Mesenchymal stem cell (in vitro differentiated cells and primary cell): ENCODE measurements around the gene SLC7A9.
"Not testable (repeated sequence)": the region's sequence is repeated elsewhere in the genome, so short reads cannot be mapped to it uniquely, and the experiment has no call there.

Source experiments
- DNase-seq: peaks from one replicate; pipeline ENCODE4 v3.0.0-alpha.2; 2013
- H2AFZ ChIP-seq: one replicate; pipeline ENCODE4 v1.6.1; 2013; ENCODE audit warnings: low read depth, mild to moderate bottlenecking, control low read depth, inconsistent platforms, low read length, moderate library complexity
- H2AK5ac ChIP-seq: 2 replicates; pipeline ENCODE4 v1.6.1; 2013; ENCODE audit warnings: low read length, moderate library complexity, mild to moderate bottlenecking, inconsistent platforms; ENCODE audit not compliant: severe bottlenecking
- H2BK120ac ChIP-seq: one replicate; pipeline ENCODE4 v1.6.1; 2013; ENCODE audit warnings: low read depth, mild to moderate bottlenecking, inconsistent platforms, low read length, moderate library complexity
- H2BK12ac ChIP-seq, 2 experiments: one replicate each; pipeline ENCODE4 v1.6.1; 2013; ENCODE audit warnings: inconsistent platforms in 2 of 2, low read length in 2 of 2, mild to moderate bottlenecking in 2 of 2, moderate library complexity in 2 of 2, control low read depth in 1 of 2
- H2BK15ac ChIP-seq: one replicate; pipeline ENCODE4 v1.6.1; 2013; ENCODE audit warnings: mild to moderate bottlenecking, low read depth, inconsistent platforms; ENCODE audit not compliant: poor library complexity, severe bottlenecking
- H2BK5ac ChIP-seq: 2 replicates; pipeline ENCODE4 v1.6.1; 2013; ENCODE audit warnings: low read depth, mild to moderate bottlenecking, low read length, control low read depth, inconsistent platforms; ENCODE audit not compliant: poor library complexity, severe bottlenecking
- H3K14ac ChIP-seq, 2 experiments: one replicate each; pipeline ENCODE4 v1.6.1; 2013; ENCODE audit warnings: inconsistent platforms in 2 of 2, low read length in 2 of 2, control low read depth in 1 of 2, mild to moderate bottlenecking in 1 of 2, moderate library complexity in 1 of 2
- H3K18ac ChIP-seq, 2 experiments: one replicate each; pipeline ENCODE4 v1.6.1; 2013; ENCODE audit warnings: inconsistent platforms in 2 of 2, low read length in 2 of 2, control low read depth in 1 of 2, low read depth in 1 of 2, mild to moderate bottlenecking in 1 of 2
- H3K23ac ChIP-seq, 2 experiments: one replicate each; pipeline ENCODE4 v1.6.1; 2013; ENCODE audit warnings: inconsistent platforms in 2 of 2, low read length in 2 of 2, mild to moderate bottlenecking in 2 of 2, moderate library complexity in 2 of 2, control low read depth in 1 of 2
- H3K27ac ChIP-seq: 2 replicates; pipeline ENCODE4 v1.5.1; 2013; ENCODE audit warnings: mild to moderate bottlenecking, moderate library complexity, low read length, control low read depth, inconsistent platforms; ENCODE audit not compliant: poor library complexity, severe bottlenecking
- H3K27me3 ChIP-seq, 2 experiments: 2 replicates each; pipeline versions ENCODE4 v1.6.1 to v1.7.0; 2013; ENCODE audit warnings: low read length in 2 of 2, mild to moderate bottlenecking in 2 of 2, moderate library complexity in 2 of 2, control low read depth in 1 of 2, inconsistent platforms in 1 of 2; ENCODE audit not compliant: control insufficient read depth in 1 of 2, insufficient read depth in 1 of 2
- H3K36me3 ChIP-seq, 2 experiments: 2 replicates each; pipeline versions ENCODE4 v1.6.1 to v1.7.0; 2013; ENCODE audit warnings: low read length in 2 of 2, control low read depth in 1 of 2, inconsistent platforms in 1 of 2, low read depth in 1 of 2, mild to moderate bottlenecking in 1 of 2; ENCODE audit not compliant: insufficient read depth in 2 of 2, control insufficient read depth in 1 of 2
- H3K4ac ChIP-seq, 2 experiments: one replicate each; pipeline ENCODE4 v1.6.1; 2013; ENCODE audit warnings: inconsistent platforms in 2 of 2, low read length in 2 of 2, mild to moderate bottlenecking in 2 of 2, moderate library complexity in 2 of 2, control low read depth in 1 of 2, low read depth in 1 of 2
- H3K4me1 ChIP-seq: 2 replicates; pipeline ENCODE4 v1.6.1; 2013; ENCODE audit warnings: low read depth, low read length, control low read depth; ENCODE audit not compliant: control insufficient read depth, insufficient read depth
- H3K4me2 ChIP-seq: 2 replicates; pipeline ENCODE4 v1.6.1; 2013; ENCODE audit warnings: low read length, mild to moderate bottlenecking, inconsistent platforms; ENCODE audit not compliant: poor library complexity, severe bottlenecking
- H3K4me3 ChIP-seq, 2 experiments: 2 replicates each; pipeline versions ENCODE4 v1.5.1 to v1.7.0; 2013; ENCODE audit warnings: low read length in 2 of 2, mild to moderate bottlenecking in 2 of 2, control low read depth in 1 of 2, low read depth in 1 of 2; ENCODE audit not compliant: insufficient read depth in 1 of 2
- H3K79me1 ChIP-seq: replicated peaks from 2 replicates; pipeline ENCODE4 v1.6.1; 2013; ENCODE audit warnings: mild to moderate bottlenecking, control low read depth, low read length, inconsistent platforms; ENCODE audit not compliant: poor library complexity, severe bottlenecking
- H3K9ac ChIP-seq: 2 replicates; pipeline ENCODE4 v1.7.0; 2013; ENCODE audit warnings: mild to moderate bottlenecking, low read length, moderate library complexity
- H3K9me3 ChIP-seq: 2 replicates; pipeline ENCODE4 v1.7.0; 2013; ENCODE audit warnings: mild to moderate bottlenecking, low read length; ENCODE audit not compliant: control insufficient read depth
- H4K8ac ChIP-seq: one replicate; pipeline ENCODE4 v1.6.1; 2013; ENCODE audit warnings: inconsistent platforms, mild to moderate bottlenecking, low read length, moderate library complexity
- H4K91ac ChIP-seq: one replicate; pipeline ENCODE4 v1.6.1; 2013; ENCODE audit warnings: mild to moderate bottlenecking, low read length, inconsistent platforms
- WGBS: methylation state at CpG from one replicate; pipeline ENCODE4 v1.1.7; 2013; ENCODE audit warnings: mixed read lengths; 5-methylcytosine and 5-hydroxymethylcytosine counted together

Gene SLC7A9

DNA sequence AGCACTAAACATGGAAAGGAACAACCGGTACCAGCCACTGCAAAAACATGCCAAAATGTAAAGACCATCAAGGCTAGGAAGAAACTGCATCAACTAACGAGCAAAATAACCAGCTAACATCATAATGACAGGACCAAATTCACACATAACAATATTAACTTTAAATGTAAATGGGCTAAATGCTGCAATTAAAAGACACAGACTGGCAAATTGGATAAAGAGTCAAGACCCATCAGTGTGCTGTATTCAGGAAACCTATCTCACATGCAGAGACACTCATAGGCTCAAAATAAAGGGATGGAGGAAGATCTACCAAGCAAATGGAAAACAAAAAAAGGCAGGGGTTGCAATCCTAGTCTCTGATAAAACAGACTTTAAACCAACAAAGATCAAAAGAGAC is 21.5 kb downstream of the SLC7A9 start:
- not testable (repeated sequence) for H2AFZ ChIP-seq, H3K4me1 ChIP-seq, H4K8ac ChIP-seq, H3K79me1 ChIP-seq, H3K9ac ChIP-seq, H3K4me3 ChIP-seq, H2AK5ac ChIP-seq, H3K23ac ChIP-seq, H3K4ac ChIP-seq, H2BK120ac ChIP-seq, H3K14ac ChIP-seq, H3K9me3 ChIP-seq, H3K27me3 ChIP-seq, H3K18ac ChIP-seq, H3K4me2 ChIP-seq, H2BK15ac ChIP-seq, H3K27ac ChIP-seq, H3K36me3 ChIP-seq, DNase-seq, H2BK5ac ChIP-seq, H4K91ac ChIP-seq, H2BK12ac ChIP-seq
- no CpG with 5 or more reads among the region's 2 CpGs for WGBS

- no peak overlapping the region for H3K4me3 ChIP-seq
- no peak overlapping the region for H2AK5ac ChIP-seq
- no peak overlapping the region for H2BK12ac ChIP-seq
- no peak overlapping the region for H3K23ac ChIP-seq
- H3K36me3 ChIP-seq: no peaks in the 10 kb centered on the region
- WGBS: 93% methylated on average over 17 of the region's 19 CpGs
- H3K27ac ChIP-seq: no peak overlapping the region
- H3K4me1 ChIP-seq: peaks cover 2% of the 10 kb centered on the region
- no peak overlapping the region for H3K4me2 ChIP-seq
- no peak overlapping the region for H4K8ac ChIP-seq
- no peak overlapping the region for H3K18ac ChIP-seq
- H3K14ac ChIP-seq: no peak overlapping the region
- no peak overlapping the region for H2BK15ac ChIP-seq
- no peak overlapping the region for H4K91ac ChIP-seq
- H3K9me3 ChIP-seq: peaks cover 5% of the 10 kb centered on the region
- no peaks in the 10 kb centered on the region for H3K79me1 ChIP-seq
- DNase-seq: no peak
- H2BK5ac ChIP-seq: no peak overlapping the region
- no peak overlapping the region for H2BK120ac ChIP-seq
- H3K9ac ChIP-seq: no peak overlapping the region
- no peak overlapping the region for H3K4ac ChIP-seq
- H3K27me3 ChIP-seq: no peaks in the 10 kb centered on the region
- H2AFZ ChIP-seq: no peak overlapping the region
Measured at GRCh38 chr19:32843716-32844245, 25.8 kb downstream of the SLC7A9 start.

- H2BK5ac ChIP-seq: no peak overlapping the region
- H3K4me1 ChIP-seq: peaks cover 2% of the 10 kb centered on the region
- no peaks in the 10 kb centered on the region for H3K79me1 ChIP-seq
- H3K23ac ChIP-seq: no peak overlapping the region
- no peaks in the 10 kb centered on the region for H3K36me3 ChIP-seq
- DNase-seq: no peak
- H3K18ac ChIP-seq: no peak overlapping the region
- H3K27ac ChIP-seq: no peak overlapping the region
- H3K4me3 ChIP-seq: no peak overlapping the region
- H2BK120ac ChIP-seq: no peak overlapping the region
- no peak overlapping the region for H2BK15ac ChIP-seq
- H3K9ac ChIP-seq: no peak overlapping the region
- WGBS: 73% methylated on average over 7 of the region's 8 CpGs
- H3K9me3 ChIP-seq: peaks cover 5% of the 10 kb centered on the region
- no peak overlapping the region for H3K14ac ChIP-seq
- no peak overlapping the region for H2AFZ ChIP-seq
- H3K4ac ChIP-seq: no peak overlapping the region
- H4K8ac ChIP-seq: no peak overlapping the region
- H2BK12ac ChIP-seq: no peak overlapping the region
- H2AK5ac ChIP-seq: no peak overlapping the region
- H4K91ac ChIP-seq: no peak overlapping the region
- no peak overlapping the region for H3K4me2 ChIP-seq
- H3K27me3 ChIP-seq: no peaks in the 10 kb centered on the region
Measured at GRCh38 chr19:32842061-32842460, 27.5 kb downstream of the SLC7A9 start.

GRCh38 chr19:32837531-32837930 is 32.0 kb downstream of the SLC7A9 start:
- Histone ChIP-seq H3K18ac (no peak overlapping the region), H2AK5ac (no peak overlapping the region), H4K8ac (no peak overlapping the region), H3K14ac (no peak overlapping the region), H2BK12ac (no peak overlapping the region), H3K79me1 (no peaks in the 10 kb centered on the region), H2BK120ac (no peak overlapping the region), H3K23ac (no peak overlapping the region), H3K9me3 (peaks cover 5% of the 10 kb centered on the region), H2BK5ac (no peak overlapping the region), H3K4me1 (peaks cover 2% of the 10 kb centered on the region), H3K4ac (no peak overlapping the region), H3K27ac (no peak overlapping the region), H2BK15ac (no peak overlapping the region), H3K4me3 (no peak overlapping the region), H3K4me2 (no peak overlapping the region), H3K27me3 (no peaks in the 10 kb centered on the region), H4K91ac (no peak overlapping the region), H2AFZ (no peak overlapping the region), H3K36me3 (no peaks in the 10 kb centered on the region), H3K9ac (no peak overlapping the region)
- WGBS: 100% methylated on average over 3 of the region's 7 CpGs
- no peak for DNase-seq
